Trophoblast cell (in vitro differentiated cells and primary cell): ENCODE measurements around the gene RHBDL2.
"Not testable (repeated sequence)": the region's sequence is repeated elsewhere in the genome, so short reads cannot be mapped to it uniquely, and the experiment has no call there.

ENCODE experiments used
- DNase-seq, 2 donors: peaks; one replicate each; pipeline ENCODE4 v3.0.0-alpha.2; 2016
- H2AFZ ChIP-seq: 2 replicates; pipeline ENCODE4 v1.6.1; 2013; ENCODE audit warnings: low read length, moderate library complexity, mild to moderate bottlenecking; ENCODE audit not compliant: insufficient read depth, poor library complexity
- H2AK5ac ChIP-seq: 2 replicates; pipeline ENCODE4 v1.6.1; 2013; ENCODE audit warnings: mild to moderate bottlenecking, low read length
- H2BK120ac ChIP-seq: 2 replicates; pipeline ENCODE4 v1.6.1; 2013; ENCODE audit warnings: low read length, mild to moderate bottlenecking, moderate library complexity; ENCODE audit not compliant: insufficient read depth, poor library complexity
- H2BK12ac ChIP-seq: 2 replicates; pipeline ENCODE4 v1.6.1; 2013; ENCODE audit warnings: mild to moderate bottlenecking, low read length, moderate library complexity
- H2BK5ac ChIP-seq: 2 replicates; pipeline ENCODE4 v1.6.1; 2013; ENCODE audit warnings: low read length, low read depth, moderate library complexity, mild to moderate bottlenecking; ENCODE audit not compliant: poor library complexity
- H3K14ac ChIP-seq: 2 replicates; pipeline ENCODE4 v1.6.1; 2013; ENCODE audit warnings: mild to moderate bottlenecking, low read length
- H3K18ac ChIP-seq: 2 replicates; pipeline ENCODE4 v1.6.1; 2013; ENCODE audit warnings: mild to moderate bottlenecking, low read length
- H3K23ac ChIP-seq: 2 replicates; pipeline ENCODE4 v1.6.1; 2013; ENCODE audit warnings: low read length
- H3K27ac ChIP-seq: 2 replicates; pipeline ENCODE4 v1.5.1; 2013; ENCODE audit warnings: low read depth, mild to moderate bottlenecking, inconsistent platforms, low read length, moderate library complexity
- H3K27me3 ChIP-seq: 2 replicates; pipeline ENCODE4 v1.6.1; 2013; ENCODE audit warnings: inconsistent platforms, mild to moderate bottlenecking, low read length, moderate library complexity; ENCODE audit not compliant: insufficient read depth
- H3K36me3 ChIP-seq, 2 experiments: 1 replicate in 1 of 2; 2 replicates in 1 of 2; pipeline ENCODE4 v1.6.1; 2013; ENCODE audit warnings: low read length in 2 of 2, mild to moderate bottlenecking in 2 of 2, moderate library complexity in 1 of 2; ENCODE audit not compliant: insufficient read depth in 2 of 2, control insufficient read depth in 1 of 2
- H3K4ac ChIP-seq: 2 replicates; pipeline ENCODE4 v1.6.1; 2013; ENCODE audit warnings: low read depth, mild to moderate bottlenecking, low read length, moderate library complexity
- H3K4me1 ChIP-seq, 2 experiments: 1 replicate in 1 of 2; 2 replicates in 1 of 2; pipeline ENCODE4 v1.6.1; 2013; ENCODE audit warnings: low read length in 2 of 2, mild to moderate bottlenecking in 2 of 2, moderate library complexity in 1 of 2; ENCODE audit not compliant: insufficient read depth in 2 of 2, control insufficient read depth in 1 of 2
- H3K4me2 ChIP-seq: 2 replicates; pipeline ENCODE4 v1.6.1; 2013; ENCODE audit warnings: inconsistent platforms, mild to moderate bottlenecking, low read length, moderate library complexity
- H3K4me3 ChIP-seq: 2 replicates; pipeline ENCODE4 v1.5.1; 2013; ENCODE audit warnings: mild to moderate bottlenecking, low read depth, low read length, inconsistent platforms
- H3K79me1 ChIP-seq: one replicate; pipeline ENCODE4 v1.6.1; 2013; ENCODE audit warnings: low read length
- H3K79me2 ChIP-seq: 2 replicates; pipeline ENCODE4 v1.6.1; 2013; ENCODE audit warnings: low read length, mild to moderate bottlenecking; ENCODE audit not compliant: control insufficient read depth, insufficient read depth, poor library complexity
- H3K9ac ChIP-seq: 2 replicates; pipeline ENCODE4 v1.6.1; 2013; ENCODE audit warnings: mild to moderate bottlenecking, low read length
- H3K9me3 ChIP-seq: 2 replicates; pipeline ENCODE4 v1.6.1; 2013; ENCODE audit warnings: low read depth, mild to moderate bottlenecking, control low read depth, inconsistent platforms, low read length; ENCODE audit not compliant: insufficient read depth
- H4K12ac ChIP-seq: 2 replicates; pipeline ENCODE4 v1.6.1; 2013; ENCODE audit warnings: low read depth, mild to moderate bottlenecking, low read length, moderate library complexity
- H4K8ac ChIP-seq: 2 replicates; pipeline ENCODE4 v1.6.1; 2013; ENCODE audit warnings: low read depth, mild to moderate bottlenecking, low read length, moderate library complexity
- H4K91ac ChIP-seq: one replicate; pipeline ENCODE4 v1.6.1; 2013; ENCODE audit warnings: low read depth, mild to moderate bottlenecking, low read length, moderate library complexity
- WGBS: extraction: QIAGEN DNeasy Blood & Tissue Kit; methylation state at CpG from one replicate; pipeline ENCODE4 v1.1.7; 2013; ENCODE audit warnings: missing lambda C conversion rate; ENCODE audit not compliant: insufficient read length, insufficient coverage; ENCODE audit errors: extremely low coverage; 5-methylcytosine and 5-hydroxymethylcytosine counted together

RHBDL2 gene

DNA sequence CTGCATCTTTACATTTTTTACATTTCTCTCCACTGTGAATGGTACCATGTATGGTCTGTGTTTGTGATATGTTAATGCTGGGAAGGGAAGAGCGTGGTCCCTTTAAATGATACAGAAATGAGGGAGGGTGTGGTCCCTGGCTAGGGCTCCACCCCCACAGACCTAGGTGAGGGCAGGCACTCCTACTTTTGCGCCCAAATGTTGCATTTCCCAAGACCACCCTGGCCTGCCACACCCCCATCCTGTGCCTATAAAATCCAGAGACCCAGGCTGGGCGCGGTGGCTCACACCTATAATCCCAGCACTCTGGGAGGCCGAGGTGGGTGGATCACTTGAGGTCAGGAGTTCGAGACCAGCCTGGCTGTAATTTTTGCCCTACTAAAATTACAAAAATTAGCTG, 31.5 kb upstream of the RHBDL2 start:
- not testable (repeated sequence) for H3K79me1 ChIP-seq, H3K4ac ChIP-seq, H3K23ac ChIP-seq, H3K4me2 ChIP-seq, DNase-seq, H3K79me2 ChIP-seq, H4K12ac ChIP-seq, H4K91ac ChIP-seq, H3K27me3 ChIP-seq, H2AFZ ChIP-seq, H3K4me3 ChIP-seq, H3K4me1 ChIP-seq, H4K8ac ChIP-seq, H3K9ac ChIP-seq, H2BK12ac ChIP-seq, H3K14ac ChIP-seq, H3K27ac ChIP-seq, H3K36me3 ChIP-seq, H2BK5ac ChIP-seq, H3K18ac ChIP-seq, H2AK5ac ChIP-seq, H2BK120ac ChIP-seq, H3K9me3 ChIP-seq
- WGBS = no CpG with 5 or more reads among the region's 6 CpGs

DNA sequence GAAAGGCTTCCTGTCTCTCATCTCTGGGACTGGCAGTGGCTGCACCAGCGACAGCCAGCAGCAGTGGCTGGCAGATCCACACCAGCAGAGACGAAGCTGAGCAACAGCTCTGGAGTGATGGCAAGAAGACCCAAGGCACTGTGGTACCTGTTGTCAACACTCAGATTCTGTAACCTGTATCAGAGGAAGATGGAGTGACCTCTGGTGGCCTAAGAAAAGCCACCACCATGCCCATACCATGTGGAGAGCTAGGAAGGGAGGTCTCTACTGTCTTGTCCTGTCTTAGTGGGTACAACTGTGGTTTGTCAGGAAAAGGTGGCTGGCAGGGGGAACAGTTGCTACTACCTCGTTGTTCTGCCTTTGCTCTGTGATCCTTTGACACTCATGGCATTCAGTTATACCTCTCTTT, 22.5 kb upstream of the RHBDL2 start:
- Histone ChIP-seq H3K27ac (no peak overlapping the region), H3K9me3 (no peaks in the 10 kb centered on the region), H3K23ac (no peak overlapping the region), H3K18ac (no peak overlapping the region), H2BK120ac (no peak overlapping the region), H2BK5ac (no peak overlapping the region), H2BK12ac (no peak overlapping the region), H2AFZ (no peak overlapping the region), H4K12ac (no peak overlapping the region), H3K4me2 (no peak overlapping the region), H4K8ac (no peak overlapping the region), H3K79me2 (no peaks in the 10 kb centered on the region), H3K27me3 (no peaks in the 10 kb centered on the region), H3K14ac (no peak overlapping the region), H2AK5ac (no peak overlapping the region), H3K9ac (no peak overlapping the region), H4K91ac (no peak overlapping the region), H3K36me3 (no peaks in the 10 kb centered on the region), H3K4me3 (no peak overlapping the region), H3K4ac (no peak overlapping the region), H3K79me1 (peaks cover 3% of the 10 kb centered on the region), H3K4me1 (peaks cover 4% of the 10 kb centered on the region in 2 experiments)
- WGBS = no CpG with 5 or more reads among the region's 3 CpGs
- peak in 1 of 2 donors; percentile 52 for DNase-seq

DNA sequence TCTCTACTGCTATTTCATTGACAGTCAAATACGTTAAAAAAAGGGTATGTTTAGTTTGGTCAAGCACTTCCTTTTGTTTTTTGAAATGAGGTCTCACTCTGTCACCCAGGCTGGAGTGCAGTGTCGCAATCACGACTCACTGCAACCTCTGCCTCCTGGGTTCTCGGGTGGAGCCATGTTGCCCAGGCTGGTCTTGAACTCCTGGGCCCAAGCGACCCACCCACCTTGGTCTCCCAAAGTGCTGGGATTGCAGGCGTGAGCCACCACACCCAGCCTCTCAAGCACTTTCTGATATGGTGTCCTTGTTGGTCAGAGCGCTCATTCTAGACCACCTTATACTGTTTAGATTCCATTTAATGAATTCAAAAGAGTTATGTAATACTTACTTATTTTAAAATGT, 20.9 kb upstream of the RHBDL2 start:
- H2BK12ac ChIP-seq = no peak overlapping the region
- no peak overlapping the region for H4K91ac ChIP-seq
- H3K9ac ChIP-seq = no peak overlapping the region
- no peak overlapping the region for H3K27ac ChIP-seq
- H4K8ac ChIP-seq = no peak overlapping the region
- no peak overlapping the region for H3K18ac ChIP-seq
- H3K4me1 ChIP-seq = peaks cover 6 to 8% of the 10 kb centered on the region in 2 experiments
- H3K79me1 ChIP-seq = peaks cover 5% of the 10 kb centered on the region
- H3K4me3 ChIP-seq = no peak overlapping the region
- WGBS = no CpG with 5 or more reads among the region's 7 CpGs
- no peak overlapping the region for H2BK120ac ChIP-seq
- no peak for DNase-seq
- no peak overlapping the region for H4K12ac ChIP-seq
- H2AFZ ChIP-seq = no peak overlapping the region
- no peaks in the 10 kb centered on the region for H3K9me3 ChIP-seq
- no peak overlapping the region for H3K4ac ChIP-seq
- H3K36me3 ChIP-seq = no peaks in the 10 kb centered on the region
- H3K79me2 ChIP-seq = no peaks in the 10 kb centered on the region
- H3K27me3 ChIP-seq = no peaks in the 10 kb centered on the region
- no peak overlapping the region for H3K14ac ChIP-seq
- H2AK5ac ChIP-seq = no peak overlapping the region
- H2BK5ac ChIP-seq = no peak overlapping the region
- H3K4me2 ChIP-seq = no peak overlapping the region
- H3K23ac ChIP-seq = no peak overlapping the region

DNA sequence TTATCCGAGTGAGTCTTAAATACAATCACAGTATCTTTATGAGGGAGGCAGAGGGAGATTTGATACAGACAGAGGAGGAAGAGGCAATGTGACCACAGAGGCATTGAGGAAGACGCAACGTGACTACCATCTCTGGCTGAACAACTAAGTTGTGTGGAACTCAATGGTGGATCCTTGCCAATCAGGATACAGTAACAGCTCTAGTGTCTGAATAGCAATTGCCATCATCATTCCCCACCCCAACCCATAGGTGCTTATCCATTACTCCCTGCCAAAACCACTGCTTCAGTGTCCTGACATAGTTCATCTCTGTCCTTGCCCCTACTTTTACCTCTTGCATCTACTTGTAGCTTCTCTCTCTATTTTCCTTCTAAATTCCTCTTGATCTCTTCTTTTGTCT, 20.5 kb upstream of the RHBDL2 start:
- H2BK5ac ChIP-seq = no peak overlapping the region
- H3K4me2 ChIP-seq = no peak overlapping the region
- no peaks in the 10 kb centered on the region for H3K27me3 ChIP-seq
- H3K4me3 ChIP-seq = no peak overlapping the region
- peaks cover 5% of the 10 kb centered on the region for H3K79me1 ChIP-seq
- H4K8ac ChIP-seq = no peak overlapping the region
- no peak overlapping the region for H3K27ac ChIP-seq
- no peak overlapping the region for H3K9ac ChIP-seq
- whole genome bisulfite sequencing = no CpG with 5 or more reads among the region's 3 CpGs
- no peak overlapping the region for H3K18ac ChIP-seq
- no peak overlapping the region for H2AFZ ChIP-seq
- peaks cover 6 to 8% of the 10 kb centered on the region in 2 experiments for H3K4me1 ChIP-seq
- H3K23ac ChIP-seq = peak overlapping the region; percentile 42
- no peak overlapping the region for H3K4ac ChIP-seq
- no peaks in the 10 kb centered on the region for H3K9me3 ChIP-seq
- no peaks in the 10 kb centered on the region for H3K79me2 ChIP-seq
- no peak overlapping the region for H2BK12ac ChIP-seq
- H3K36me3 ChIP-seq = no peaks in the 10 kb centered on the region
- no peak for DNase-seq
- H2BK120ac ChIP-seq = no peak overlapping the region
- H3K14ac ChIP-seq = no peak overlapping the region
- no peak overlapping the region for H2AK5ac ChIP-seq
- H4K91ac ChIP-seq = no peak overlapping the region
- H4K12ac ChIP-seq = no peak overlapping the region
